Transverse colon (tissue), 4 donors: ENCODE measurements around the gene EPHB2.

Experiments used
- CTCF ChIP-seq, 5 experiments: fragments of 200-600 bp in 3 of 5; fragments of 450-650 bp in 2 of 5; sonication (generic) in 3 of 5; IDR thresholded peaks; 1 replicate in 2 of 5; 2 replicates in 3 of 5; pipeline ENCODE4 v1.5.1; 2016 to 2017; ENCODE audit warnings: antibody characterized with exemption in 5 of 5, inconsistent platforms in 3 of 5, mild to moderate bottlenecking in 2 of 5, moderate library complexity in 1 of 5
- EP300 ChIP-seq: sonication (generic); formaldehyde crosslinking; IDR thresholded peaks from one replicate; pipeline ENCODE4 v1.6.1; 2017; ENCODE audit warnings: antibody characterized with exemption, low read depth
- POLR2A ChIP-seq: fragments of 450-650 bp; IDR thresholded peaks from one replicate; pipeline ENCODE4 v1.6.1; 2016; ENCODE audit warnings: antibody characterized with exemption, mild to moderate bottlenecking, moderate library complexity
- POLR2AphosphoS5 ChIP-seq, 3 donors: sonication (generic); formaldehyde crosslinking; IDR thresholded peaks; one replicate each; pipeline ENCODE4 v1.6.1; 2016; ENCODE audit warnings: antibody characterized with exemption in 3 of 3

DNA sequence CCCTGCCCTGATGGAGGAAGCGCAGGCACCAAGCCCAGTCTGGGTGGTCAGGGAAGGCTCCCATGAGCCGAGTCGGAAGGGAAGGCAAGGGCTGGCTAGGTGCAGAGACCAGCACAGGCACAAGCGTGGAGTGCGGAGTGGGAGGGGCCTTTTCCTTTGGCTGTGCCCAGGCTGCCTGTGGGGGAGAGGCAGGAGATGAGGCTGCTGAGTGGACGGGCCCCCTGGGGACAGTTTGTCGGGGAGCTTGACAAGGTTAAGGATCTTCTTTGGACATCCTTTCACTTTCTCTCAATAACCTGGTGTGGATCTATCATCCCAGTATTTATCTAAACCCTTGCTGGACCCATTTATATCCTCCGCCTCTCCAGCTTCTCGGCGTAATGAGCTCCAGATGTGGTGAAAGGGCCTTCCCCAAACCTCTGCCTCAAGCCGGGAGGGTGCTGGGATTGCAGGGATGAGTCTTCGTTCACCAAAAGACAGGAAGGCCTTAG lies 42.9 kb downstream of the EPHB2 start:
- TF ChIP-seq POLR2A (no peak), POLR2AphosphoS5 (IDR thresholded peaks at IDR 0.05) (no peak), CTCF (IDR thresholded peaks at IDR 0.05) (no peak), EP300 (no peak)
